PC-3 (cell line): ENCODE measurements around the gene ALG14. TPM values are rescaled to one million over a fixed set of nuclear protein-coding genes. Genes with fewer than 3 reads are reported as not detected.
A peak's percentile ranks its signal among the peaks of the same experiment; 100 is the strongest.
"Not testable (repeated sequence)": the region's sequence is repeated elsewhere in the genome, so short reads cannot be mapped to it uniquely, and the experiment has no call there.

Experiments
- ATAC-seq: fragments of 200-7000 bp; cut with Tn5 transposase; 2 replicates; pipeline ENCODE4 v1.9.1; 2020; ENCODE audit warnings: mild to moderate bottlenecking, moderate library complexity
- BruUV-seq: library from RNA; stranded (reverse); fragments of 400-500 nt; replicated peaks from 2 replicates; lab custom pipeline; 2021; lab: Mats Ljungman, UMichigan
- CTCF ChIA-PET: fragments of 300-600 bp; sonication (Branson Sonifier 250); formaldehyde crosslinking; loops from one replicate; lab custom pipeline; 2022; ENCODE audit warnings: antibody characterized with exemption; lab: Charles Lee
- POLR2A ChIA-PET: fragments of 300-600 bp; sonication (Branson Sonifier 250); formaldehyde crosslinking; loops from one replicate; lab custom pipeline; 2022; ENCODE audit warnings: antibody characterized with exemption; ENCODE audit not compliant: unreplicated experiment; lab: Charles Lee
- DNase-seq: peaks from one replicate; pipeline ENCODE4 v3.0.0-alpha.2; 2015
- H2AFZ ChIP-seq: fragments of 300-600 bp; sonication (generic); 2 replicates; pipeline ENCODE4 v1.6.0; 2016; ENCODE audit warnings: antibody characterized with exemption, low read length
- H3F3A ChIP-seq: fragments of 300-600 bp; sonication (generic); one replicate; pipeline ENCODE4 v1.6.0; 2017; ENCODE audit warnings: antibody characterized with exemption, low read length, control low read depth, mild to moderate bottlenecking; ENCODE audit not compliant: unreplicated experiment
- H3K27ac ChIP-seq: fragments of 300-600 bp; sonication (generic); 2 replicates; pipeline ENCODE4 v1.5.1; 2016; ENCODE audit warnings: mild to moderate bottlenecking, low read length
- H3K27me3 ChIP-seq: fragments of 300-600 bp; sonication (generic); 2 replicates; pipeline ENCODE4 v1.6.1; 2016; ENCODE audit warnings: low read length, mixed read lengths
- H3K36me3 ChIP-seq: fragments of 300-600 bp; sonication (generic); 2 replicates; pipeline ENCODE4 v1.6.1; 2016; ENCODE audit warnings: low read depth, mixed run types, low read length, mixed read lengths
- H3K4me1 ChIP-seq: fragments of 300-600 bp; sonication (generic); 2 replicates; pipeline ENCODE4 v1.5.1; 2016; ENCODE audit warnings: low read length; ENCODE audit not compliant: insufficient read depth
- H3K4me2 ChIP-seq: fragments of 300-600 bp; sonication (generic); 2 replicates; pipeline ENCODE4 v1.6.0; 2016; ENCODE audit warnings: low read length
- H3K4me3 ChIP-seq: fragments of 300-600 bp; sonication (generic); 2 replicates; pipeline ENCODE4 v1.5.1; 2016; ENCODE audit warnings: mild to moderate bottlenecking, low read length, mixed read lengths
- H3K79me2 ChIP-seq: fragments of 300-600 bp; sonication (generic); 2 replicates; pipeline ENCODE4 v1.6.1; 2017; ENCODE audit warnings: low read length, mixed read lengths
- H3K9ac ChIP-seq: fragments of 300-600 bp; sonication (generic); 2 replicates; pipeline ENCODE4 v1.6.0; 2016; ENCODE audit warnings: mild to moderate bottlenecking, low read length
- H3K9me2 ChIP-seq: fragments of 300-600 bp; sonication (generic); replicated peaks from 2 replicates; pipeline ENCODE4 v1.6.1; 2016; ENCODE audit warnings: mixed run types, low read length, mixed read lengths
- H3K9me3 ChIP-seq: fragments of 300-600 bp; sonication (generic); 2 replicates; pipeline ENCODE4 v1.6.1; 2016; ENCODE audit warnings: low read length, mixed read lengths
- H4K20me1 ChIP-seq: fragments of 300-600 bp; sonication (generic); 2 replicates; pipeline ENCODE4 v1.6.1; 2016; ENCODE audit warnings: low read length, mixed read lengths
- EZH2 ChIP-seq: fragments of 300-600 bp; sonication (generic); IDR thresholded peaks from one replicate; pipeline ENCODE4 v1.6.1; 2017; ENCODE audit warnings: antibody characterized with exemption, mild to moderate bottlenecking, low read length; ENCODE audit not compliant: unreplicated experiment
- EZH2phosphoT487 ChIP-seq: fragments of 300-600 bp; sonication (generic); IDR thresholded peaks from 2 replicates; pipeline ENCODE4 v1.6.1; 2018; ENCODE audit warnings: mild to moderate bottlenecking, antibody characterized with exemption, low read length, borderline replicate concordance
- intact Hi-C: fragments of 100-400 bp; cut with micrococcal nuclease; formaldehyde crosslinking; loops from 2 replicates; pipeline ENCODE4 v1.9.0; 2023
- total RNA-seq: library from RNA; depleted of rRNA; stranded (reverse); fragments of >200 nt; gene quantifications from 2 replicates; pipeline ENCODE4 v1.2.3, GENCODE V29; 2014
- TF ChIP-seq, protein P1 (sequence below): fragments of 300-600 bp; sonication (generic); conservative IDR thresholded peaks from 2 replicates; pipeline ENCODE4 v1.5.1; 2017; ENCODE audit warnings: antibody characterized with exemption, low read depth, mild to moderate bottlenecking, low read length

The ALG14 gene
- total RNA-seq, 1 experiment from 2014 or later = 3.4 TPM

DNA sequence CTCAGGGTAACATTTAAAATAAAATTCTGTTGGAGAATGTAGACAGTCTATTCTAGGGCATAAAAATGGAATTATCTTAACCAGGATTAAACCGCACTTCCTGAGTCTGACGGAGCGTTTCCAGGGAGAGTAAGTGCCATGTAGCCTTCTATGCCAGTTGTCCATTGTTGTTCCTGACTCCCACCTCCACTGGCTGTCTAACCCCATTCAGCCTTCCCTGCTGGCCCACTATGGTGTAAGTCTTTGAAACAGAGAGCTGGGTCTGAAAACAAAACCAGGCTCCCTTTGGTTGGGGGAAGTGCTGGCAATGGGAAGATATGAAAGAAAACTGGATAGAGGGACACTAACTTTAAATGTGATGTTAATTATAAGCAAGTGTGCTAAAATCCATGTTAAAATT is 74.6 kb downstream of the ALG14 start:
- BruUV-seq = no TSS peak
- intact Hi-C loops = no loop called here
- Histone ChIP-seq H3K4me3 (no peak overlapping the region), H4K20me1 (no peaks in the 10 kb centered on the region), H3K9ac (no peak overlapping the region), H2AFZ (no peak overlapping the region), H3K9me3 (no peaks in the 10 kb centered on the region), H3K9me2 (no peaks in the 10 kb centered on the region), H3F3A (peaks cover 3% of the 10 kb centered on the region), H3K79me2 (no peaks in the 10 kb centered on the region), H3K36me3 (no peaks in the 10 kb centered on the region), H3K4me2 (no peak overlapping the region), H3K27me3 (no peaks in the 10 kb centered on the region), H3K4me1 (peaks cover 30% of the 10 kb centered on the region), H3K27ac (peak overlapping the region; percentile 36)
- ATAC-seq (no peak), DNase-seq (no peak)
- ChIA-PET POLR2A (no interaction called here), CTCF (no interaction called here)
- TF ChIP-seq EZH2phosphoT487 = no peak
- TF ChIP-seq EZH2 = no peak
- TF ChIP-seq, protein P1, sequence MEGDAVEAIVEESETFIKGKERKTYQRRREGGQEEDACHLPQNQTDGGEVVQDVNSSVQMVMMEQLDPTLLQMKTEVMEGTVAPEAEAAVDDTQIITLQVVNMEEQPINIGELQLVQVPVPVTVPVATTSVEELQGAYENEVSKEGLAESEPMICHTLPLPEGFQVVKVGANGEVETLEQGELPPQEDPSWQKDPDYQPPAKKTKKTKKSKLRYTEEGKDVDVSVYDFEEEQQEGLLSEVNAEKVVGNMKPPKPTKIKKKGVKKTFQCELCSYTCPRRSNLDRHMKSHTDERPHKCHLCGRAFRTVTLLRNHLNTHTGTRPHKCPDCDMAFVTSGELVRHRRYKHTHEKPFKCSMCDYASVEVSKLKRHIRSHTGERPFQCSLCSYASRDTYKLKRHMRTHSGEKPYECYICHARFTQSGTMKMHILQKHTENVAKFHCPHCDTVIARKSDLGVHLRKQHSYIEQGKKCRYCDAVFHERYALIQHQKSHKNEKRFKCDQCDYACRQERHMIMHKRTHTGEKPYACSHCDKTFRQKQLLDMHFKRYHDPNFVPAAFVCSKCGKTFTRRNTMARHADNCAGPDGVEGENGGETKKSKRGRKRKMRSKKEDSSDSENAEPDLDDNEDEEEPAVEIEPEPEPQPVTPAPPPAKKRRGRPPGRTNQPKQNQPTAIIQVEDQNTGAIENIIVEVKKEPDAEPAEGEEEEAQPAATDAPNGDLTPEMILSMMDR = no peak

DNA sequence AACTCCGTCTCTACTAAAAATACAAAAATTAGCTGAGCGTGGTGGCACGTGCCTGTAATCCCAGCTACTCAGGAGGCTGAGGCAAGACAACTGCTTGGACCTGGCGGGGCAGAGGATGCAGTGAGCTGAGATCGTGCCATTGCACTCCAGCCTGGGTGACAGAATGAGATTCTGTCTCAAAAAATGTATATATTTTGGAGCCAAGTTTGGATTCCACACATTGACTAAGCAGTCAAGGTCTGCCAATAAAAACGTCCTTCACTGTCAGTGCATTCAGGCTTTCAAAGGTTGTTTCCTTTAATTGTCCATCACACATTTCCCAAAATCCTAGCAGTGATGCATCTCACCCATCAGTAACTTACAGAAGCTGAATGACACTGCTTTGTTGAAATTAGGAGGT is 77.2 kb downstream of the ALG14 start:
- H3K27ac ChIP-seq, POLR2A ChIA-PET, H3K9me3 ChIP-seq, H2AFZ ChIP-seq, CTCF ChIA-PET, H3F3A ChIP-seq, DNase-seq, H3K9ac ChIP-seq, H4K20me1 ChIP-seq, H3K4me2 ChIP-seq, intact Hi-C loops, BruUV-seq, H3K79me2 ChIP-seq, H3K9me2 ChIP-seq, ATAC-seq, H3K36me3 ChIP-seq, H3K27me3 ChIP-seq, H3K4me3 ChIP-seq: not testable (repeated sequence)
- peaks cover 30% of the 10 kb centered on the region for H3K4me1 ChIP-seq

DNA sequence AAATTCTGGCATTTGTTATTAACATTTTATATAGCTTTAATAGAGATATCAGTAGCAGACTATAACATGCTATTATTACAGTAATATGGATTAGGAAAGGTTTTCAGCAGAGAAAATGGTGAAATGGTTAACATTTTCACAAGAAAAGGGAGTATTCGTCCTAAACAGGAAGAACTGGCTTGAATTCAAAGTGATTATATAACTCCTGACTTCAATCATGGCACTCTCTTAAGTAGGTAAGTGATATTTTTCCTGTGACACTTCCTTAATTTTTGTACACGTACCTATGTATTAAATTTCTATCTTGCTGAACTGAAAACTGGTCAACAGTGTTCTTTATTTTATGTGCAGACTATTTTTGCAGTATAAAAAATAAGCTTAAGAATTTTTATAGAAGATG is 77.9 kb downstream of the ALG14 start:
- H3K4me2 ChIP-seq = 0 out of 2 replicates have a peak overlapping the region, but pooled peaks have one; percentile 60
- H3K4me1 ChIP-seq = peaks cover 30% of the 10 kb centered on the region
- H3K79me2 ChIP-seq = no peaks in the 10 kb centered on the region
- BruUV-seq = no TSS peak
- H4K20me1 ChIP-seq = no peaks in the 10 kb centered on the region
- H3K9me2 ChIP-seq = no peaks in the 10 kb centered on the region
- no peaks in the 10 kb centered on the region for H3K9me3 ChIP-seq
- no peak for TF ChIP-seq EZH2phosphoT487
- no peak for TF ChIP-seq EZH2
- TF ChIP-seq, protein P1 = no peak
- H3K36me3 ChIP-seq = no peaks in the 10 kb centered on the region
- ChIA-PET POLR2A (no interaction called here), CTCF (no interaction called here)
- H3K27ac ChIP-seq = peak overlapping the region; percentile 84
- no peaks in the 10 kb centered on the region for H3K27me3 ChIP-seq
- DNase-seq = no peak
- ATAC-seq = no peak
- H2AFZ ChIP-seq = no peak overlapping the region; the same call in 1 of the 2 replicates
- H3K9ac ChIP-seq = no peak overlapping the region; the same call in 1 of the 2 replicates
- intact Hi-C loops = no loop called here
- peaks cover 3% of the 10 kb centered on the region for H3F3A ChIP-seq
- no peak overlapping the region for H3K4me3 ChIP-seq
